ENCODE results near the gene LRP8. TPM values are rescaled to one million over a fixed set of nuclear protein-coding genes. Genes with fewer than 3 reads are reported as not detected.

The LRP8 gene
- total and polyA plus RNA-seq, 2 of the 13 experiments (the other 11 are each of a cell fraction or from before 2014, with no cell fraction given) = 17.3 to 17.4 TPM

DNA sequence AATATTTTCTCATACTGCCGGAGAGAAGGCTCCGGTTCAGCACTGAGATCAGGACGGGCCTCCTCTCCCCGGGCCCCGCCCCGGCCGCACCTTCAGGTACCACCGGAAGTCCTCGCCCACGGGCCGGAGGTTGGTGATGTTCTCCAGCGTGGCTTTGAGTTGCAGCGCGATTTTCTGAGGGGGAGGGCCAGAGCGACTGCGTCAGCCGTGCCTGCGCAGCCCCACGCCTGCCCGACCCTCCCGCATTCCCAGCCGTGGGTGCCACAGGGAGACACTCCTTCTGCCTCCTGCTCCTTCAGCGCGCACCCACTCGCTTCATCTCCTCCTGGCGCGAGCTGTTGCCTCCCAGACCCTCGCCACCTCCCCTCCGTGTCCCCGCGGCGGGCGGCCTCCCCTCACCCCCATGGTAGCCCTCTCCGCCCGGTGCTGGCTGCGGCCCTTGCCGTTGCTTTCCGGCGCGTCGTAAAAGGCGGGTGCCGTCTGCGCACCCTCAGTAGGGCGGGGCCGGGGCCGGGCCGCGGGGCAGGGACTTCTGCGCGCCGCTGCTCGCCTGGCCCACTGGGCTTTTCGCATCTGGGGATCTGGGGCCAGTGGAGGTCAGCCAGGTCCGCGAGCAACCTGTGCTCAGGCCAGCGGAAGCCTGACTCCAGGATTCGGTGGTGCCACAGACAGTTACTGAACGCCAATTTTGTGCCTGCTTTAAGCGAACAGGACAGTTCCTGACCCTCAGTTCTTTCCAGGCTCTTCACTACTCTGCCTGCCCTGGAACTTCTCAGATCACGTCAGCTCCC lies 107.5 kb downstream of the LRP8 start, which contains the start of gene CZIB (continued):
- TF ChIP-seq, protein P1, sequence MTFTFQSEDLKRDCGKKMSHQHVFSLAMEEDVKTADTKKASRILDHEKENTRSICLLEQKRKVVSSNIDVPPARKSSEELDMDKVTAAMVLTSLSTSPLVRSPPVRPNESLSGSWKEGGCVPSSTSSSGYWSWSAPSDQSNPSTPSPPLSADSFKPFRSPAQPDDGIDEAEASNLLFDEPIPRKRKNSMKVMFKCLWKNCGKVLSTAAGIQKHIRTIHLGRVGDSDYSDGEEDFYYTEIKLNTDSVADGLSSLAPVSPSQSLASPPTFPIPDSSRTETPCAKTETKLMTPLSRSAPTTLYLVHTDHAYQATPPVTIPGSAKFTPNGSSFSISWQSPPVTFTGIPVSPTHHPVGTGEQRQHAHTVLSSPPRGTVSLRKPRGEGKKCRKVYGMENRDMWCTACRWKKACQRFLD (CRISPR knock-in tag; IDR thresholded peaks at IDR 0.05; ENCODE audit: borderline replicate concordance) = peak; percentile 61; the same call in 1 of the 2 replicates
- TF ChIP-seq KDM4B (CRISPR knock-in tag; IDR thresholded peaks at IDR 0.05) (peak; percentile 62; the same call in 1 of the 2 replicates), JDP2 (CRISPR knock-in tag; IDR thresholded peaks at IDR 0.05; ENCODE audit: borderline replicate concordance) (peak; percentile 33; the same call in 1 of the 2 replicates), ZNF292 (CRISPR knock-in tag; IDR thresholded peaks at IDR 0.05; ENCODE audit: borderline replicate concordance, low read depth) (peak; percentile 62; the same call in 1 of the 2 replicates), ADNP (CRISPR knock-in tag; IDR thresholded peaks at IDR 0.05) (no peak), SP4 (CRISPR knock-in tag; IDR thresholded peaks at IDR 0.05) (peak; percentile 81)
- TF ChIP-seq, protein P2, sequence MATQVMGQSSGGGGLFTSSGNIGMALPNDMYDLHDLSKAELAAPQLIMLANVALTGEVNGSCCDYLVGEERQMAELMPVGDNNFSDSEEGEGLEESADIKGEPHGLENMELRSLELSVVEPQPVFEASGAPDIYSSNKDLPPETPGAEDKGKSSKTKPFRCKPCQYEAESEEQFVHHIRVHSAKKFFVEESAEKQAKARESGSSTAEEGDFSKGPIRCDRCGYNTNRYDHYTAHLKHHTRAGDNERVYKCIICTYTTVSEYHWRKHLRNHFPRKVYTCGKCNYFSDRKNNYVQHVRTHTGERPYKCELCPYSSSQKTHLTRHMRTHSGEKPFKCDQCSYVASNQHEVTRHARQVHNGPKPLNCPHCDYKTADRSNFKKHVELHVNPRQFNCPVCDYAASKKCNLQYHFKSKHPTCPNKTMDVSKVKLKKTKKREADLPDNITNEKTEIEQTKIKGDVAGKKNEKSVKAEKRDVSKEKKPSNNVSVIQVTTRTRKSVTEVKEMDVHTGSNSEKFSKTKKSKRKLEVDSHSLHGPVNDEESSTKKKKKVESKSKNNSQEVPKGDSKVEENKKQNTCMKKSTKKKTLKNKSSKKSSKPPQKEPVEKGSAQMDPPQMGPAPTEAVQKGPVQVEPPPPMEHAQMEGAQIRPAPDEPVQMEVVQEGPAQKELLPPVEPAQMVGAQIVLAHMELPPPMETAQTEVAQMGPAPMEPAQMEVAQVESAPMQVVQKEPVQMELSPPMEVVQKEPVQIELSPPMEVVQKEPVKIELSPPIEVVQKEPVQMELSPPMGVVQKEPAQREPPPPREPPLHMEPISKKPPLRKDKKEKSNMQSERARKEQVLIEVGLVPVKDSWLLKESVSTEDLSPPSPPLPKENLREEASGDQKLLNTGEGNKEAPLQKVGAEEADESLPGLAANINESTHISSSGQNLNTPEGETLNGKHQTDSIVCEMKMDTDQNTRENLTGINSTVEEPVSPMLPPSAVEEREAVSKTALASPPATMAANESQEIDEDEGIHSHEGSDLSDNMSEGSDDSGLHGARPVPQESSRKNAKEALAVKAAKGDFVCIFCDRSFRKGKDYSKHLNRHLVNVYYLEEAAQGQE (IDR thresholded peaks at IDR 0.05; ENCODE audit: borderline replicate concordance in 1 of 2, low read depth in 1 of 2, low read length in 2 of 2) = 0 out of 4 replicates have a peak, but pooled peaks of 1 of the 2 experiments have one; percentile 14
- TF ChIP-seq, protein P3, sequence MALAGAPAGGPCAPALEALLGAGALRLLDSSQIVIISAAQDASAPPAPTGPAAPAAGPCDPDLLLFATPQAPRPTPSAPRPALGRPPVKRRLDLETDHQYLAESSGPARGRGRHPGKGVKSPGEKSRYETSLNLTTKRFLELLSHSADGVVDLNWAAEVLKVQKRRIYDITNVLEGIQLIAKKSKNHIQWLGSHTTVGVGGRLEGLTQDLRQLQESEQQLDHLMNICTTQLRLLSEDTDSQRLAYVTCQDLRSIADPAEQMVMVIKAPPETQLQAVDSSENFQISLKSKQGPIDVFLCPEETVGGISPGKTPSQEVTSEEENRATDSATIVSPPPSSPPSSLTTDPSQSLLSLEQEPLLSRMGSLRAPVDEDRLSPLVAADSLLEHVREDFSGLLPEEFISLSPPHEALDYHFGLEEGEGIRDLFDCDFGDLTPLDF (CRISPR knock-in tag; IDR thresholded peaks at IDR 0.05) = peak; percentile 88
- TF ChIP-seq, protein P4, sequence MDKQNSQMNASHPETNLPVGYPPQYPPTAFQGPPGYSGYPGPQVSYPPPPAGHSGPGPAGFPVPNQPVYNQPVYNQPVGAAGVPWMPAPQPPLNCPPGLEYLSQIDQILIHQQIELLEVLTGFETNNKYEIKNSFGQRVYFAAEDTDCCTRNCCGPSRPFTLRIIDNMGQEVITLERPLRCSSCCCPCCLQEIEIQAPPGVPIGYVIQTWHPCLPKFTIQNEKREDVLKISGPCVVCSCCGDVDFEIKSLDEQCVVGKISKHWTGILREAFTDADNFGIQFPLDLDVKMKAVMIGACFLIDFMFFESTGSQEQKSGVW (CRISPR knock-in tag; IDR thresholded peaks at IDR 0.05; ENCODE audit: borderline replicate concordance) = no peak
- TF ChIP-seq, protein P5, sequence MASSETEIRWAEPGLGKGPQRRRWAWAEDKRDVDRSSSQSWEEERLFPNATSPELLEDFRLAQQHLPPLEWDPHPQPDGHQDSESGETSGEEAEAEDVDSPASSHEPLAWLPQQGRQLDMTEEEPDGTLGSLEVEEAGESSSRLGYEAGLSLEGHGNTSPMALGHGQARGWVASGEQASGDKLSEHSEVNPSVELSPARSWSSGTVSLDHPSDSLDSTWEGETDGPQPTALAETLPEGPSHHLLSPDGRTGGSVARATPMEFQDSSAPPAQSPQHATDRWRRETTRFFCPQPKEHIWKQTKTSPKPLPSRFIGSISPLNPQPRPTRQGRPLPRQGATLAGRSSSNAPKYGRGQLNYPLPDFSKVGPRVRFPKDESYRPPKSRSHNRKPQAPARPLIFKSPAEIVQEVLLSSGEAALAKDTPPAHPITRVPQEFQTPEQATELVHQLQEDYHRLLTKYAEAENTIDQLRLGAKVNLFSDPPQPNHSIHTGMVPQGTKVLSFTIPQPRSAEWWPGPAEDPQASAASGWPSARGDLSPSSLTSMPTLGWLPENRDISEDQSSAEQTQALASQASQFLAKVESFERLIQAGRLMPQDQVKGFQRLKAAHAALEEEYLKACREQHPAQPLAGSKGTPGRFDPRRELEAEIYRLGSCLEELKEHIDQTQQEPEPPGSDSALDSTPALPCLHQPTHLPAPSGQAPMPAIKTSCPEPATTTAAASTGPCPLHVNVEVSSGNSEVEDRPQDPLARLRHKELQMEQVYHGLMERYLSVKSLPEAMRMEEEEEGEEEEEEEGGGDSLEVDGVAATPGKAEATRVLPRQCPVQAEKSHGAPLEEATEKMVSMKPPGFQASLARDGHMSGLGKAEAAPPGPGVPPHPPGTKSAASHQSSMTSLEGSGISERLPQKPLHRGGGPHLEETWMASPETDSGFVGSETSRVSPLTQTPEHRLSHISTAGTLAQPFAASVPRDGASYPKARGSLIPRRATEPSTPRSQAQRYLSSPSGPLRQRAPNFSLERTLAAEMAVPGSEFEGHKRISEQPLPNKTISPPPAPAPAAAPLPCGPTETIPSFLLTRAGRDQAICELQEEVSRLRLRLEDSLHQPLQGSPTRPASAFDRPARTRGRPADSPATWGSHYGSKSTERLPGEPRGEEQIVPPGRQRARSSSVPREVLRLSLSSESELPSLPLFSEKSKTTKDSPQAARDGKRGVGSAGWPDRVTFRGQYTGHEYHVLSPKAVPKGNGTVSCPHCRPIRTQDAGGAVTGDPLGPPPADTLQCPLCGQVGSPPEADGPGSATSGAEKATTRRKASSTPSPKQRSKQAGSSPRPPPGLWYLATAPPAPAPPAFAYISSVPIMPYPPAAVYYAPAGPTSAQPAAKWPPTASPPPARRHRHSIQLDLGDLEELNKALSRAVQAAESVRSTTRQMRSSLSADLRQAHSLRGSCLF (CRISPR knock-in tag; IDR thresholded peaks at IDR 0.05; ENCODE audit: borderline replicate concordance) = no peak
